HK-2 (cell line): ENCODE data around the gene CCNJL.

Experiments used
- DNase-seq: peaks from one replicate; pipeline ENCODE4 v3.0.0-alpha.2; 2018; ENCODE audit not compliant: unreplicated experiment

The CCNJL gene

DNA sequence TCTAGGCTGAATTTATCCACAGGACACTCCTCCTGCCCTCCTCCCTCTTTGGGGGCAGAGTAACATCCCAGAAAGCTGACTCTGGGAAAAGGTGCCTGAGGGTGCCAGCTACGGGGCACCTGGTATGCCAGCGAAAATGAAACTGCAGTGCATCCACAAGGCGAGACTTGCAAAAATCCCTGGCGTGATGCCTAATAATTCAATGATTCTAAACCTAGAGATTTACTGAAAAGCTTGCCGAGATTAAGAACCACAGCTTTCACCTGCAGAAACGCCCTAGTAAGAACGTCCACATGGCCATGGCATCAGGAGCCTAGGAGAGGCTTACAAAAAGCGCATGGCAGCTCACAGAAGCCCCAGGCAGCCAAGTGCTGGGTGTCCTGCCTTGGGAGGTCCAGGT, 20.9 kb downstream of the CCNJL start:
- no peak for DNase-seq

- no peak for DNase-seq
Measured at GRCh38 chr5:160290751-160291150, 21.6 kb downstream of the CCNJL start.

GRCh38 chr5:160289721-160290120, 22.6 kb downstream of the CCNJL start:
- no peak for DNase-seq

GRCh38 chr5:160289356-160289651, 23.1 kb downstream of the CCNJL start:
- DNase-seq, result no peak

GRCh38 chr5:160287378-160288051, 24.8 kb downstream of the CCNJL start:
- DNase-seq, result no peak

- DNase-seq, result no peak
Measured at GRCh38 chr5:160286947-160287346, 25.4 kb downstream of the CCNJL start.

- DNase-seq, result no peak
Measured at GRCh38 chr5:160285316-160285715, 27.0 kb downstream of the CCNJL start.

DNA sequence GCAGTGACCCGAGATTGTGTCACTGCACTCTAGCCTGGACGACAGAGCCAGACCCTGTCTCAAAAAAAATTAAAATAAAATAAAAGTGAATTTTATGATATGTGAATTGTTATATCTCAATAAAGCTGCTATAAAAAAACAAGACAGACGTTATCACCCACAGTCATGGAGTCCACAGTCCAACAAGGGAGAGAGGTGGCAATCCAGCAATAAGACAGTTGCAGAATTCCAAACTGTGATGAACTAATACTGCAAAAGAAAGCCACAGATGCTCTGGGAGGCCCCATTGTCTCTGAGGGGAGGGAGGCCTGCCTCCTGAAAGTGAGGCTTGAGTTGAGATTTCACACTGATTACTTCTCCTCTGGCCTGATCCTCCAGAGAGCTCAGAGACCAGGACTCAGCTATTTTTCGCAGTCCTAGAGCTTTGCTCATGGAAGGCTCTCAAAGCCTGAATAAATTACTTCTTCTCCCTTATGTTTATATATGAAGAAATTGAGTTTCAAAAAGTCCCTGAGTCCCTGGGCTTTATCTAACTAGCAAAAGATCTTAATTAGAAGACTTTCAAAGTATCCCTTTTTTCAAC, 28.0 kb downstream of the CCNJL start:
- DNase-seq, result no peak

DNA sequence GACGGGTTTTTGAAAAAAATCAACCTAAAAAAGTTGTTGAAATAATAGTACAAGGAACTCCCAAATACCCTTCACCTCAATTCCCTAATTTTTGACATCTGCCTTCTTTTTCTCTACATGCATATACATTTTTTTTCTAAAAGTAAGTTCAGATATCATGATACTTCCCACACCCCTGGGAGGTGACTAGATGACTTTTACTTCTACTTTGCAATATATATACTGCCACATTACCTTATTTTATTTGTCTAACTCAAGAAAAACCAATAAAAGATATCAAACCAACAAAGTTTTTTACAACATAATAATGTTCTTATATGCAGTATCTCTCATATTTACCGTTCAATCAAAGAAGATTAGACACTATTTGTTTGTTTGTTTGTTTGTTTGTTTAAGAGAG, 31.1 kb downstream of the CCNJL start:
- DNase-seq, result no peak

DNA sequence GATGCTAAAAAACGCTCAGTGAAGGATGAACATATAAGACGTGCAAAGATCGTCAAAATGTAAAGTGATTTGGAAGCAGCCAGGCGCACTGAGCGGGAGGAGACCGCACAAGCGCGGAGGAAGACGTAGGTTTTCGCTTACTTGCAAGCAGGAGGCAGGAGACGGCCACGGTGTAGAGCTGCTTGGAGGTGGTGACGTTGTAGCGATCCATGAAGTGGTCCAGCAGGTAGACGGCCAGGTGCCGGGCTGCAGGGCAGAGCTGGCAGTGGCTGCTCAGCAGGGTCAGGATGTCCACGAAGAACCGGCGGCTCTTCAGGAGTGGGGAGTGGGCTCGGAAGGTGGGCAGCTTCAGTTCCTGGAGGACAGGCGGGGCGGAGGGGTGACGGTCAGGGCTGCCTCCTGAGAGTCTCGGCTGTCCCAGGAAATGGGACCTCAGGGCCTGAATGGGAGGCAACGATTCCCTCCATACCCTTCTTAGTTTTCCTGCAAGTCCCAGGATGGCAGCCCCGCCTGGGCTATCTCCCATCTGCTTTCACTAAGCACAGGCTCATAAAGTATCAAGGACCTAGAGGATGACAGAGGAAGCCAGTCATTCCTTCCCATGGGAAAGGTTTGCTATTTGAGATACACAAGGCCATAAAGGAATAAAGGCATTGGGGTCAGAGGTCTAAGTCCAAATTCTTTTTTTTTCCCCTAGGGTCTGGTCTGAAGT, 31.8 kb downstream of the CCNJL start:
- DNase-seq, result no peak

DNA sequence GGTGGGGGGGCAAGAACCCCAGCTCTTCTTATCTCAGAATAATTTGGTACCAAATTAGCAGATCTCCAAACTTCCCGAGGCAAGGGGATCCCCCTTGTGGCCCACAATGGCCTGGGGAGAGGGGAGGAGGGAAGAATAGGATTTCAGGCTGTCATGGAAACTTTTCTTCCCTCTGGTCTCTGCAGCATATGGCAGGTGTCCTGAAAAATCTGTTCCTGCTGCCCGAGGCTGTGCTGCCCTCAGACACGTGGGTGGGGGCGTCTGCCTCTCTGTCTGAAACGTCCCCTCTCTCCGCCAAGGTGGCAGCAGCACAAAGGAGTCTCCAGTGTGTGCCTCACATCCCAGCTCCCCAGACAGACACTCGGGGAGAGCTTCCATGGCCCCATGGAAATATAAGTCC, 34.0 kb downstream of the CCNJL start:
- DNase-seq, result no peak

- DNase-seq, result no peak
Measured at GRCh38 chr5:160274483-160274931, 37.9 kb downstream of the CCNJL start.

DNA sequence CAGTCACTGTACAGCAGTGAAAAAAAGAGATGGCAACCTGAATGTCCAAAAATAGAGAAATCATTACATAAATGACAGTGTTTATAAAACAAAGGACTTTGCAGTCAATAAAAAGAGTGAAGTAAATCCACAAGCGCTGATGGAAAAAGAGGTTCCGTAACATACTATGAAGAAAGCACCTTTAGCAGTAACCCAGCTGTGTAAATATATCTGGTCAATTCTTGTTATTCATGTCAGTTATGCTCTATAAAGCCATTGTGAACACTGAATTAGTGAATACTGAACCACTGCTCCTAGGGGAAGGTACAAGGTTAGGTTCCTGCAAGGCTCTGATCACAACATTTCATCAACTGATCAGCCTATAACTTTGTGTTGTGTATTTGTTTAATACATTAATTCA, 39.5 kb downstream of the CCNJL start:
- DNase-seq, result no peak

GRCh38 chr5:160272264-160272663, 40.1 kb downstream of the CCNJL start:
- no peak for DNase-seq

DNA sequence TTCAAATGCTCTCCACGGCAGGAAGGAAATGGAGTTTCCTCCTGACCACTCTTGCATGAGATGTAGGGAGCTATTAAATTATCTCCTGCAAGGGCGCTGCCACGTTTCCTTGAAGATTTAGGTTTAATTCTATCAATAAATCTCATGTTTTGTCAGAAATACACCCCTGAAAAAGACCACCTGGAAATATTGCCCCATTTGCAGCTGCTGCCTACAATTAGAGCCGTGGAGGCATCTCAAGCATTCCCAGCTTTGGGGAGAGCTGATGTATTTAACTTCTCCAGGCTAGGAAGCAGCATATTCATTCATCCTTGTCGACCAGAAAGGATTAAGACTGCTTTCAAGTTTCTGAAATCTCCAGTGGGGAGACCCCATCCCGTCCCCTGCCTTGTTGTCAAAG, 40.5 kb downstream of the CCNJL start:
- DNase-seq, result no peak

GRCh38 chr5:160271396-160271795, 41.0 kb downstream of the CCNJL start:
- DNase-seq, result no peak

DNA sequence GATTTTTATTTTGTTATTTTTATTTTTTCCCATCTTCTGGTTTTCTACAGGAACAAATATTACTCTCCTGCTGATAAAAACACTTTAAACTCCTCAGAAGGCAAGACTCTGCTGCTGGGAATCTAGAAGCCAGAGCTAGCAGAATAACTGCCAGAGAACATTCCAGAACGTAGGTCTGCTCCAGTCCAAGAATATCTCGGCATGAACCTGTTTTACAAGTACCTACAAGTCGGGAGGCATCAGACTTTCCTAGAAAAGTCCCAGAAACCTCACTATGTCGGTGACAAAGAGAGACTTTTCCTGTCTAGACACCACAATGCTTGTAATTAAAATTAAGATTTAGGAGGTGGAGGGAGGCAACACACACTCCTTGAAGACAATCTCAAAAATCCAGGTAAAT, 41.7 kb downstream of the CCNJL start:
- no peak for DNase-seq

DNA sequence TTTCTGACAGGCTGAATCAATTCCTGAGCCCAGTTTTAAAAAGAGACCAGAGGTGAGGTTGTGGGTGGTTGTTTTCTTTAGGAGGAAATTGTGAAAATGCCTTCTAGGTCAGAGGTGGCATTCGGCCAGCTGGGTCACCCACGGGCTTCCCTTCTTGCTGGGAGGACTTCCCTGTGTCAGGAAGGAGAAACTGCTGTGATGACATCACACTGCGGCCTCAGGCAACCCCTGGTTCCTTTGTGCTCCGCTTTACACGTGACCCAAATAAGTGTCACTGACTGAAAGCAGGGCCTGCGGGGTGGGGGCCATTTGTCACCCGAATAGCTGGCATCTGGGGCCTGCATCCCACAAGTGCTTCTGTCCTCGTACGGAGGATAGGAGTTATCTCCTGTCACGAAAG, 43.3 kb downstream of the CCNJL start:
- no peak for DNase-seq

DNA sequence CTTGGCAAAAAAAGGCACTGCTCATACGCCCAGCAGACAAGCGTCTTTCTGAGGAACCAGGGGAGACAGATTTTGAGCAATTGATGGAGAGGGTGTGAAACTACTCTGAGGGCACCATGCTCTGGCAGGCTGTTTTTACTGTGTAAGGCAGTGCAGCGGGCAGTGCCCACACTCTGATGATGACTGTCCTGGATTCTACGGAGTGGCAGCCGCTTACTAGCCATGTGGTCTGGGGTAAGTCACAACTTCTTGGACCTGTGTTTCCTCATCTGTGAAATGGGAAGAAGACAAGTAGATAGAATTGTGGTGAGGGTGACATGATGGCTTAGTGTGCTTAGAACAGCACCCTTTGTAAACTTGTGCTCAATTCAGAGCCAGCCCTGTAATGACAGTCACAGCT, 44.2 kb downstream of the CCNJL start:
- no peak for DNase-seq

- no peak for DNase-seq
Measured at GRCh38 chr5:160266752-160267345, 45.5 kb downstream of the CCNJL start.

DNA sequence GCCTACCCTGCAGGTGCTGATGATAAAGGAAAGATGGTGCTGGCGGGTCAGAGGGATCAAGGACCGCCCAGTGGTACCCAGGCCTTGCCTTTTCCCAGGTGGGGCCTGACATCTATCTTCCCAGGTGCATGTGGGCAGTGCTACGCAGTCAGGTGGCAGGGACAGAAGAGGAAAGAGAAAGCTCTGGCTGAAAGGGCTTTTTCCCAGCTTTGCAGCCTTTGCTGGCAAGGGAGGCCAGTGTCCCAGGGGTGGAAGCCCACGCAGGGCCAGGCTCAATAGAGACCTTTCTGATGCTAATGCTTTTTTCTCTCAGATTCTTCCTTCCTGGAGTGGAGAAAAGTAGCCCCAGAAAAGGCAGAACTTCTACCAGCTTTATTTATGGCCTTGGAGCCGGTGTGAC, 46.3 kb downstream of the CCNJL start:
- DNase-seq, result no peak

- DNase-seq, result no peak
Measured at GRCh38 chr5:160263326-160263855, 49.0 kb downstream of the CCNJL start.
